Gastrocnemius medialis (tissue), 4 donors: Measurements from ENCODE around the gene FBXO42. TPM values are rescaled to one million over a fixed set of nuclear protein-coding genes. Genes with fewer than 3 reads are reported as not detected.
A peak's percentile ranks its signal among the peaks of the same experiment; 100 is the strongest.

ENCODE experiments used
- ATAC-seq, 2 donors: fragments of 150-250 bp; one replicate each; pipeline ENCODE4 v1.9.1; 2016
- DNase-seq, 2 donors: peaks; one replicate each; pipeline ENCODE4 v3.0.0-alpha.2; 2019
- H3K27ac ChIP-seq, 4 donors: fragments of 200-600 bp; sonication (generic); 1 replicate in 1 of 4; 2 replicates in 3 of 4; pipeline ENCODE4 v1.5.1; 2016 to 2018; ENCODE audit warnings: mild to moderate bottlenecking in 2 of 4, moderate library complexity in 1 of 4
- H3K27me3 ChIP-seq, 3 donors: fragments of 200-600 bp; sonication (generic) in 2 of 3; 1 replicate in 1 of 3; 2 replicates in 2 of 3; pipeline versions ENCODE4 v1.5.1 to v1.6.0; 2016 to 2019; ENCODE audit warnings: mild to moderate bottlenecking in 1 of 3, moderate library complexity in 1 of 3
- H3K36me3 ChIP-seq, 2 donors: fragments of 200-600 bp; sonication (generic) in 1 of 2; one replicate each; pipeline ENCODE4 v1.5.1; 2017 to 2018
- H3K4me1 ChIP-seq, 2 donors: fragments of 200-600 bp; sonication (generic) in 1 of 2; one replicate each; pipeline ENCODE4 v1.5.1; 2016 to 2017; ENCODE audit warnings: mild to moderate bottlenecking in 2 of 2
- H3K4me3 ChIP-seq, 4 donors: fragments of 200-600 bp; sonication (generic) in 3 of 4; 1 replicate in 1 of 4; 2 replicates in 3 of 4; pipeline ENCODE4 v1.5.1; 2016 to 2019; ENCODE audit warnings: mild to moderate bottlenecking in 2 of 4
- H3K9me3 ChIP-seq, 3 donors: fragments of 200-600 bp; sonication (generic) in 2 of 3; 1 replicate in 1 of 3; 2 replicates in 2 of 3; pipeline ENCODE4 v1.5.1; 2016 to 2019
- POLR2A ChIP-seq, 2 donors: fragments of 450-650 bp; IDR thresholded peaks; one replicate each; pipeline ENCODE4 v1.6.1; 2017; ENCODE audit warnings: antibody characterized with exemption in 2 of 2, mild to moderate bottlenecking in 2 of 2, moderate library complexity in 2 of 2
- in situ Hi-C, 4 donors: fragments of 200-750 bp; cut with MboI; loops; one replicate each; pipeline versions ENCODE4 v1.15.0 to v1.8.0; 2017; ENCODE audit warnings: low sequenced_read_pairs in 4 of 4
- intact Hi-C: fragments of 100-400 bp; cut with DNase I; formaldehyde crosslinking; loops from one replicate; pipeline ENCODE4 v1.15.1; 2023; ENCODE audit warnings: low total_unique reads
- total RNA-seq, 4 donors: library from RNA; depleted of rRNA; stranded (reverse); fragments of >200 nt; gene quantifications; one replicate each; pipeline versions ENCODE4 v1.1.0 to v1.2.3, GENCODE V29; 2016
- TF ChIP-seq, protein P1 (sequence below), 5 experiments: fragments of 450-650 bp in 3 of 5; fragments of 200-600 bp in 2 of 5; sonication (generic) in 2 of 5; IDR thresholded peaks in 4 of 5; conservative IDR thresholded peaks in 1 of 5; 1 replicate in 4 of 5; 2 replicates in 1 of 5; pipeline ENCODE4 v1.5.1; 2016 to 2019; ENCODE audit warnings: antibody characterized with exemption in 5 of 5, mild to moderate bottlenecking in 3 of 5, moderate library complexity in 3 of 5

FBXO42 gene
- total RNA-seq, 4 donors from 2014 or later, result 23.1 to 32.4 (median 27.2) TPM

DNA sequence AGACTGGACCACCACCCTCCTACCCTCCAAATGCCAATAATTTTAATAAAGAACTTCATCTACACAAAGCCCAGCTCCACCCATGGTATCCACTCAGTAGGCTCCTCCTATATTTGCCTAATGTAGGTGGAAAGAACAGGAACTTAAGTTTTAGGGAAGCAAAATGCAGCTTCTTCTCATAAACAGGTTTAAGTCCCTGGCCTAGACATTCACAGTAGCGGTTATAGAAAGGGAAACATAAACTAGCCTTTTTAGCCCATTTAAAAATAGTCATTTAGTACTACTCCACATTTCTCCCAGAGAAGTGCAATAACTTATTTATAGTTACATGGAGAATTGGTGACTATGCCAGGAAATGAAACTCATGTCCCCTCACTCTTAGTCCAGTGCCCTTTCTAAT lies 58.7 kb downstream of the FBXO42 start:
- DNase-seq, result no peak
- intact Hi-C loops (no loop called here), in situ Hi-C loops (loop anchor here in 1 of 4 donors (10.0 kb wide), 1 partner anchor 61 kb away; the partner anchor contains the start of gene FBXO42)
- Histone ChIP-seq H3K4me3 (no peak overlapping the region), H3K4me1 (peaks cover 17 to 25% of the 10 kb centered on the region in 2 donors), H3K36me3 (no peaks in the 10 kb centered on the region), H3K9me3 (no peaks in the 10 kb centered on the region), H3K27me3 (no peaks in the 10 kb centered on the region), H3K27ac (peak overlapping the region; percentile 50 to 62 (median 58))
- TF ChIP-seq, protein P1, sequence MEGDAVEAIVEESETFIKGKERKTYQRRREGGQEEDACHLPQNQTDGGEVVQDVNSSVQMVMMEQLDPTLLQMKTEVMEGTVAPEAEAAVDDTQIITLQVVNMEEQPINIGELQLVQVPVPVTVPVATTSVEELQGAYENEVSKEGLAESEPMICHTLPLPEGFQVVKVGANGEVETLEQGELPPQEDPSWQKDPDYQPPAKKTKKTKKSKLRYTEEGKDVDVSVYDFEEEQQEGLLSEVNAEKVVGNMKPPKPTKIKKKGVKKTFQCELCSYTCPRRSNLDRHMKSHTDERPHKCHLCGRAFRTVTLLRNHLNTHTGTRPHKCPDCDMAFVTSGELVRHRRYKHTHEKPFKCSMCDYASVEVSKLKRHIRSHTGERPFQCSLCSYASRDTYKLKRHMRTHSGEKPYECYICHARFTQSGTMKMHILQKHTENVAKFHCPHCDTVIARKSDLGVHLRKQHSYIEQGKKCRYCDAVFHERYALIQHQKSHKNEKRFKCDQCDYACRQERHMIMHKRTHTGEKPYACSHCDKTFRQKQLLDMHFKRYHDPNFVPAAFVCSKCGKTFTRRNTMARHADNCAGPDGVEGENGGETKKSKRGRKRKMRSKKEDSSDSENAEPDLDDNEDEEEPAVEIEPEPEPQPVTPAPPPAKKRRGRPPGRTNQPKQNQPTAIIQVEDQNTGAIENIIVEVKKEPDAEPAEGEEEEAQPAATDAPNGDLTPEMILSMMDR (IDR thresholded peaks at IDR 0.05 in 4 of 5, conservative IDR thresholded peaks at IDR 0.05 in 1 of 5), result no peak
- TF ChIP-seq POLR2A (IDR thresholded peaks at IDR 0.05), result no peak
- no peak for ATAC-seq

DNA sequence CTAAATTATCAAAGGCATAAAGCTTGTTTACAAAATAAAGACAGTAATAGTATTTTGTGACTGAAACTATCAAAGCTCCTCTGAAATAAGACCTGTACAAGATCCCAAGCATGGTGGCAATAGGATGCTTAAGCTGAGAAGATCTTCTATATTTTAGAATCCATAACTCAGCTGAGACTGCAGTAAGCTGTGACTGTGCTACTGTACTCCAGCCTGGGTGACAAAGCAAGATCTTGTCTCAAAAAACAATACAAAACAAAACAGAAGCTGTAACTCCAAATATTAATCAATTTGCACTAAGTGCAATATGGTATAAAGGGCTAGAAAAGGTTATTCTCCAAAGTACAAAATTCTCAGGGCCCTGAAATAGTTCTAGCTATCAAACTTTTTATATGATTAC lies 59.5 kb downstream of the FBXO42 start:
- in situ Hi-C loops (loop anchor here in 1 of 4 donors (10.0 kb wide), 1 partner anchor 62 kb away; the partner anchor contains the start of gene FBXO42), intact Hi-C loops (no loop called here)
- ATAC-seq (no peak), DNase-seq (no peak)
- H3K27ac ChIP-seq, result peak overlapping the region; percentile 58 to 88 (median 71)
- H3K36me3 ChIP-seq, result no peaks in the 10 kb centered on the region
- H3K4me3 ChIP-seq, result no peak overlapping the region
- H3K4me1 ChIP-seq, result peaks cover 24 to 27% of the 10 kb centered on the region in 2 donors
- TF ChIP-seq POLR2A (IDR thresholded peaks at IDR 0.05), result no peak
- TF ChIP-seq, protein P1 (IDR thresholded peaks at IDR 0.05 in 4 of 5, conservative IDR thresholded peaks at IDR 0.05 in 1 of 5), result no peak
- no peaks in the 10 kb centered on the region for H3K27me3 ChIP-seq
- H3K9me3 ChIP-seq, result no peaks in the 10 kb centered on the region

DNA sequence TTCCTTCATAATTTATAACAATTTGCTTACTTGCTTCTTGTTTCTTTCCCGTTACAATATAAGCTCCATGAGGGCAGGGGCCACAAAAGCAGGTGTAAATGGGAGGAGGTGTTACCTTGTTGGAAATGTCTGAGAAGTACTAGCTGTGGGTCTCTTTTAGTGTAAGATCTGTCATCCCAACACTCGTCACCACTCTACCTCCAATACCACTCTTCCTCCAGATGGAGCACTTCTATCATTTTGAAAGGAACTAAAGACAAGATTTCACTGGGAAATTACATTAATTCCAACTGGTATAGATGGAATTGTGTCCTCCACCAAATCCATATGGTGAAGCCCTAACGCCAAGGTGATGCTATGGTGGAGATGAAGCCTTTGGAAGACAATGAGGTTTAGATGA lies 62.3 kb downstream of the FBXO42 start:
- peaks cover 38 to 42% of the 10 kb centered on the region in 2 donors for H3K4me1 ChIP-seq
- DNase-seq (no peak), ATAC-seq (no peak)
- H3K36me3 ChIP-seq, result no peaks in the 10 kb centered on the region
- no peak for TF ChIP-seq POLR2A (IDR thresholded peaks at IDR 0.05)
- TF ChIP-seq, protein P1 (IDR thresholded peaks at IDR 0.05 in 4 of 5, conservative IDR thresholded peaks at IDR 0.05 in 1 of 5), result peak in 1 of 5 experiments; percentile 17
- in situ Hi-C loops (loop anchor here in 1 of 4 donors (10.0 kb wide), 1 partner anchor 65 kb away; the partner anchor contains the start of gene FBXO42), intact Hi-C loops (loop anchor here (1.0 to 5.0 kb wide), 2 partner anchors 62 to 73 kb away; partner anchors contain the start of gene FBXO42)
- H3K9me3 ChIP-seq, result no peaks in the 10 kb centered on the region
- no peaks in the 10 kb centered on the region for H3K27me3 ChIP-seq
- H3K4me3 ChIP-seq, result no peak overlapping the region
- peak overlapping the region; percentile 77 to 88 (median 84) for H3K27ac ChIP-seq

DNA sequence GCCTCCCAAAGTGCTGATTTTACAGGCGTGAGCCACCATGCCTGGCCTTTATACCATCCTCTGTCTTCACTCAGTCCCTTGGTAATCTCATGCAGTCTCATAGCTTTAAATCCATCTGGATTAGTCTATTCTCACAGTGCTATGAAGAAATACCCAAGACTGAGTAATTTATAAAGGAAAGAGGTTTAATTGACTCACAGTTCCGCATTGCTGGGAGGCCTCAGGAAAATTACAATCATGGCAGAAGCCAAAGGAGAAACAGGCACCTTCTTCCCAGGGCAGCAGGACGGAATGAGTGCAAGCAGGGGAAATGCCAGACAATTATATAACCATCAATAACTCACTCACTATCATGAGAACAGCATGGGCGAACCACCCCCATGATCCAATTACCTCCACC lies 66.2 kb downstream of the FBXO42 start:
- Histone ChIP-seq H3K4me1 (peaks cover 22% of the 10 kb centered on the region in 2 donors), H3K27ac (peak overlapping the region in 3 of 4 donors; percentile 83 to 88 (median 84)), H3K36me3 (no peaks in the 10 kb centered on the region), H3K4me3 (no peak overlapping the region), H3K27me3 (no peaks in the 10 kb centered on the region), H3K9me3 (no peaks in the 10 kb centered on the region)
- in situ Hi-C loops, result no loop called here
- DNase-seq (no peak), ATAC-seq (no peak)
- intact Hi-C loops, result loop anchor here (5.0 kb wide), 1 partner anchor 66 kb away; the partner anchor contains the start of gene FBXO42
- no peak for TF ChIP-seq POLR2A (IDR thresholded peaks at IDR 0.05)
- TF ChIP-seq, protein P1 (IDR thresholded peaks at IDR 0.05 in 4 of 5, conservative IDR thresholded peaks at IDR 0.05 in 1 of 5), result no peak
